Adrenal gland (tissue), 5 donors: ENCODE data around the gene IQUB.

Source experiments
- POLR2A ChIP-seq, 2 donors: fragments of 450-650 bp; IDR thresholded peaks; one replicate each; pipeline ENCODE4 v1.6.1; 2017; ENCODE audit warnings: antibody characterized with exemption in 2 of 2, mild to moderate bottlenecking in 2 of 2, moderate library complexity in 1 of 2
- TF ChIP-seq, protein P1 (sequence below), 6 experiments: fragments of 450-650 bp in 4 of 6; fragments of 200-600 bp in 2 of 6; sonication (generic) in 1 of 6; IDR thresholded peaks; 1 replicate in 5 of 6; 2 replicates in 1 of 6; pipeline versions ENCODE4 v1.5.1 to v1.8.0; 2016 to 2021; ENCODE audit warnings: antibody characterized with exemption in 6 of 6, mild to moderate bottlenecking in 2 of 6, moderate library complexity in 1 of 6
- donor health status: DM: no; HTN: no; CAD: no.

DNA sequence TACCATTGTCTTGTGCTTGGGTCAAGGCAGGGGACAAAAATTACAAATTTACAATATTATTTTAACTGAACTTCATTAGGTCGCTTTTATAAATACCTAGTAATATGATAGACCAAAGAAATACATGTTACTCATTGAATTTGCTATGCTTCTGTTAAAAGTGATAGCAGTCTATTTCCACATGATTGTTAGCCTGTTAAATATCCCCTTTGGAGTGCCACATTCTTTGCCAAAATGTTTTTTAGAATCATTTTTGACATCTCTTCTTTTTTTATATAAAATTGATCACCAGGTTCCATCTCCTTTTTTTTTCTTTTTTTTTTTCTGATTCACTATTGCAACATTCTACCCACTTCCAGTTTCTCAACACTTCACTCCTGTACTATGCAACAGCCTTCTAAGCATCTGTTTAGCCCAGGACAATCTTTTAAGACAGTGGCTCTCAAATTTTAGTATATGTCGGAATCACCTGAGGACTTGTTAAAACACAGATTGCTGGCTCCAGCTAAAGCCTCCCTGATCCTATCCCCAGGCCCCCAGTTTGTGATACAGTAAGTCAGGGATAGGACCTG is 39.6 kb upstream of the IQUB start:
- TF ChIP-seq, protein P1, sequence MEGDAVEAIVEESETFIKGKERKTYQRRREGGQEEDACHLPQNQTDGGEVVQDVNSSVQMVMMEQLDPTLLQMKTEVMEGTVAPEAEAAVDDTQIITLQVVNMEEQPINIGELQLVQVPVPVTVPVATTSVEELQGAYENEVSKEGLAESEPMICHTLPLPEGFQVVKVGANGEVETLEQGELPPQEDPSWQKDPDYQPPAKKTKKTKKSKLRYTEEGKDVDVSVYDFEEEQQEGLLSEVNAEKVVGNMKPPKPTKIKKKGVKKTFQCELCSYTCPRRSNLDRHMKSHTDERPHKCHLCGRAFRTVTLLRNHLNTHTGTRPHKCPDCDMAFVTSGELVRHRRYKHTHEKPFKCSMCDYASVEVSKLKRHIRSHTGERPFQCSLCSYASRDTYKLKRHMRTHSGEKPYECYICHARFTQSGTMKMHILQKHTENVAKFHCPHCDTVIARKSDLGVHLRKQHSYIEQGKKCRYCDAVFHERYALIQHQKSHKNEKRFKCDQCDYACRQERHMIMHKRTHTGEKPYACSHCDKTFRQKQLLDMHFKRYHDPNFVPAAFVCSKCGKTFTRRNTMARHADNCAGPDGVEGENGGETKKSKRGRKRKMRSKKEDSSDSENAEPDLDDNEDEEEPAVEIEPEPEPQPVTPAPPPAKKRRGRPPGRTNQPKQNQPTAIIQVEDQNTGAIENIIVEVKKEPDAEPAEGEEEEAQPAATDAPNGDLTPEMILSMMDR (IDR thresholded peaks at IDR 0.05): no peak
- TF ChIP-seq POLR2A (IDR thresholded peaks at IDR 0.05): no peak
